Chondrocyte (in vitro differentiated cells): Measurements from ENCODE around the gene LITAF. TPM values are rescaled to one million over a fixed set of nuclear protein-coding genes. Genes with fewer than 3 reads are reported as not detected.

Source experiments
- DNase-seq: peaks from one replicate; pipeline ENCODE4 v3.0.0; 2021; ENCODE audit warnings: mixed read lengths, low spot score
- H3K27ac Mint-ChIP-seq: one replicate; pipeline ENCODE4 v1.8.0; 2021; ENCODE audit warnings: mild to moderate bottlenecking, moderate library complexity, mixed read lengths; ENCODE audit not compliant: unreplicated experiment
- H3K27me3 Mint-ChIP-seq: 2 replicates; pipeline ENCODE4 v1.8.0; 2021; ENCODE audit warnings: low read depth, mixed read lengths
- H3K36me3 Mint-ChIP-seq: 2 replicates; pipeline ENCODE4 v1.8.0; 2021; ENCODE audit warnings: low read depth, mixed read lengths
- H3K4me1 Mint-ChIP-seq: 2 replicates; pipeline ENCODE4 v1.8.0; 2021; ENCODE audit warnings: low read depth, mild to moderate bottlenecking, mixed read lengths
- H3K4me3 Mint-ChIP-seq: one replicate; pipeline ENCODE4 v1.8.0; 2021; ENCODE audit warnings: mild to moderate bottlenecking, moderate library complexity, mixed read lengths; ENCODE audit not compliant: unreplicated experiment
- H3K9me3 Mint-ChIP-seq: 2 replicates; pipeline ENCODE4 v1.8.0; 2021; ENCODE audit warnings: low read depth, mixed read lengths
- CTCF ChIP-seq: fragments of 200-600 bp; sonication (generic); IDR thresholded peaks from 2 replicates; pipeline ENCODE4 v1.5.0; 2021; ENCODE audit warnings: antibody characterized with exemption, mild to moderate bottlenecking, moderate library complexity
- total RNA-seq: library from RNA; stranded (reverse); gene quantifications from 3 replicates; pipeline ENCODE4 v1.2.1, GENCODE V29; 2021

The LITAF gene
- total RNA-seq, 1 donor from 2014 or later = 91.9 TPM

DNA sequence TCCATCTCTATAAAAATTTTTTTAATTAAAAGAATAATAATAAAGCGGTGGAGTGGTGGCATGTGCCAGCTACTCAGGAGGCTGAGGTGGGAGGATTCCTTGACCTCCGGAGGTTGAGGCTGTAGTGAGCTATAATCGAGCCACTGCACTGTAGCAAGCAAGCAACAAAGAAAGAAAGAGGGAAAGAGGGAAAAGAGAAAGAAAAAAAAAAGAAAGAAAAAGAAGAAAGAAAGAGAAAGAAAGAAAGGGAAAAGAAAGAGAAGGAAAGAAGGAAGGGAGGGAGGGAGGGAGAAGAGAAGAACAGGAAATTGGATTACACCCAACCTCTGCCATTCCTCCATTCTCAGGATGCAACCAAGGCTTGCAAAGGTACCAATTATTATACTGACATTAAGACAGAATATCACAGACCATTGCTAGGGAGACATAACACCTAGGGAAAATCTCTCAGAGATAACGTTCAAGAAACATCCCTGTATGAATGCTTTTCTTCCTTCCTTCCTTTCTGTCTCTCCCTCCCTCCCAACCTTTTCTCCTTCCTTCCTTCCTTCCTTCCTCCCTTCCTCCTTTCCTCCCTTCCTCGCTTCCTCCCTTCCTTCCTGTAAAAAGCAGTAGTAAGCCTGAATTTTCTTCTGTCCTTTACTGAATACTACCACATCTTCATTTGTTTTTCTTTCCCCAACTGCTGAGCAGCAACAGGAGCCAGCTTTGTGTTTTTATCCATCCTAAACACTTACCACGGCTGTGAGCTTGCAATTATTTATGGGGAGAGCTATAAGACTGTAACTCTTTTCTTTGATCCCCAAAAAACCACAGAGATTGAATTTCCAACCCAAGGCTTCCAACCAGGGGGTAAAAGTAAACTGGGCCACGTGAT, 1.8 kb upstream of the LITAF start:
- peaks cover 33% of the 10 kb centered on the region for H3K4me1 Mint-ChIP-seq
- H3K27ac Mint-ChIP-seq = no peak overlapping the region
- no peaks in the 10 kb centered on the region for H3K36me3 Mint-ChIP-seq
- DNase-seq = no peak
- H3K9me3 Mint-ChIP-seq = no peaks in the 10 kb centered on the region
- TF ChIP-seq CTCF = no peak
- no peaks in the 10 kb centered on the region for H3K27me3 Mint-ChIP-seq
- H3K4me3 Mint-ChIP-seq = no peak overlapping the region

- Mint-ChIP-seq H3K27ac (no peak overlapping the region), H3K27me3 (no peaks in the 10 kb centered on the region), H3K4me1 (peaks cover 39% of the 10 kb centered on the region), H3K36me3 (no peaks in the 10 kb centered on the region), H3K9me3 (no peaks in the 10 kb centered on the region), H3K4me3 (peak overlapping the region; percentile 78)
- TF ChIP-seq CTCF = no peak
- no peak for DNase-seq
These were observed 1.0 kb upstream of the LITAF start for GRCh38 chr16:11587643-11588247.

DNA sequence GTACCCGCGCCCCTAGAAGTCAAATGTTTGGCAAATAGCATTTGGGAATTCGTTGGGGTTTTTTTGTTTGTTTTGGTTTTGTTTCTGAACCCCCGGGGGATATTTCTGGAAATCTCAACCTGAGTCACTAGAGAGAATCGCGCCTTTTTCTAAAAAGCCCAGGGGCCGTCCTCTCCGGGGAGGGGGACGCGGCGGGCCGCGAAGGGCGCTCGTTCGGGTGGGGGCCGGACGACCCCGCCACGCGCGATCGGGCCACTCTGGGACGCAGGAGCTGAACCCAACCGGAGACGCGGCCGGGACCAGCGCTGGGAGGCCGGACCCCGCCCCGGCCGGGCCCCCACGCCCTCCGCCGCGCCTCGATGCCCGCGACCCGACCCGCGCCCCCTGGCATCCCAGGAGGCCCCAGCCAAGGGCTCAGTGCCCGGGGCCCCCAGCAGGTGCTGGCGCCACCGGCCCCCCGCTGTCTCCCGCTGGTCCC, 302 bp downstream of the LITAF start:
- no peaks in the 10 kb centered on the region for H3K36me3 Mint-ChIP-seq
- DNase-seq = no peak

DNA sequence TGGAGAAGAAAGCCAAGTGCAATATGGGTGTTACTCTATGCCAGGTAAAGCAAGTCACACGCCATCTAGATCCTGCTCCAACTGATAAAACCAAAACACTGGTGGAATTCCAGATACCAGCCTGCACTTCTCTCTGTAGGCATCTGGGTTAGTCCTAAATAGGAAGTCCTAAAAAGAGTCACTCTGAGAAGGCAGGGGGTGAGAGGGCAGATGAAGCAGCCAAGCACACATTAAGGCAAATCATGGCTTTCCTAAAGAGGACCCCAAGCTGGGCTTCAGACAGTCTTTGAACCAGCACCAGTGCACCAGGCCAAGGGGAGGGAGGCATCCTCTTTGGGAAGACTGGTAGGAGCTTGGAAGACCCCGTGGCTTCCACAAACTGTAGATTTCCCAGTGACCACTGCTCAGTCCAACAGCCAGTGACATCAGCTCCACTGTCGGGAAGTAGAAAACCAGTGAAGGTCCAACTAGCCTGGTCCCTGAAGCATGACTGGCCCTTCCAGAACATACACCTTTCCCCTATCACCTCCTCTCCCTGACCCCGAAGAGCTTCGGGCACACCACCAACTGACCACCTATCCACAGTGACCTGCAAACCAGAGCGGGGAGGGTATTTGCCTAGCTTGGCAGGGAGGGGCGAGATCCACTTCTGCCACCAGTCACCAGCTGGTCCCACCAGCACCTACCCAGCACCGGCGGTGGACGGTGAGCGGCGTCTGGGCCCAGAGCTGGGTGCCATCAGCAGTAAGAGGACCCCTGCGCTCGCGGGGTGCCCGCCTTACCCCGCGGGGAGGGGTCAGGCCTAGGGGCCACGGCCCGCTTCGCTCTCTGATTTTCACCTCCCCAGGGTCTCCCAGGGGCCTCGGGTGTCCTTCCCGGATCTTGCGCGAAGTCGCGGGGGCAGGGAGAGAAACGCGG, 1.0 kb downstream of the LITAF start:
- peak overlapping the region; percentile 90 for H3K27ac Mint-ChIP-seq
- no peaks in the 10 kb centered on the region for H3K27me3 Mint-ChIP-seq
- peak overlapping the region; percentile 83 for H3K4me3 Mint-ChIP-seq
- no peaks in the 10 kb centered on the region for H3K9me3 Mint-ChIP-seq
- DNase-seq = no peak
- TF ChIP-seq CTCF = no peak
- H3K4me1 Mint-ChIP-seq = peaks cover 51% of the 10 kb centered on the region
- no peaks in the 10 kb centered on the region for H3K36me3 Mint-ChIP-seq

More for the DNA sequence above, 302 bp downstream of the LITAF start:
- peak overlapping the region; percentile 83 for H3K4me3 Mint-ChIP-seq
- no peak for TF ChIP-seq CTCF
- H3K4me1 Mint-ChIP-seq = peaks cover 51% of the 10 kb centered on the region
- H3K9me3 Mint-ChIP-seq = no peaks in the 10 kb centered on the region
- H3K27ac Mint-ChIP-seq = peak overlapping the region; percentile 90
- no peaks in the 10 kb centered on the region for H3K27me3 Mint-ChIP-seq
